Choroid plexus epithelial cell (primary cell): ENCODE results near the gene NUP58.

Source experiments
- DNase-seq: peaks from one replicate; pipeline ENCODE4 v3.0.0-alpha.2; 2010; ENCODE audit warnings: low read depth
- H3K4me3 ChIP-seq: 2 replicates; pipeline ENCODE4 v1.5.1; 2011; ENCODE audit warnings: low read depth, mild to moderate bottlenecking, control low read depth, low read length, moderate library complexity
- CTCF ChIP-seq: conservative IDR thresholded peaks from 2 replicates; pipeline ENCODE4 v1.5.1; 2011; ENCODE audit warnings: low read depth, mild to moderate bottlenecking, control low read depth, inconsistent platforms, low read length, moderate library complexity

NUP58 gene, protein sequence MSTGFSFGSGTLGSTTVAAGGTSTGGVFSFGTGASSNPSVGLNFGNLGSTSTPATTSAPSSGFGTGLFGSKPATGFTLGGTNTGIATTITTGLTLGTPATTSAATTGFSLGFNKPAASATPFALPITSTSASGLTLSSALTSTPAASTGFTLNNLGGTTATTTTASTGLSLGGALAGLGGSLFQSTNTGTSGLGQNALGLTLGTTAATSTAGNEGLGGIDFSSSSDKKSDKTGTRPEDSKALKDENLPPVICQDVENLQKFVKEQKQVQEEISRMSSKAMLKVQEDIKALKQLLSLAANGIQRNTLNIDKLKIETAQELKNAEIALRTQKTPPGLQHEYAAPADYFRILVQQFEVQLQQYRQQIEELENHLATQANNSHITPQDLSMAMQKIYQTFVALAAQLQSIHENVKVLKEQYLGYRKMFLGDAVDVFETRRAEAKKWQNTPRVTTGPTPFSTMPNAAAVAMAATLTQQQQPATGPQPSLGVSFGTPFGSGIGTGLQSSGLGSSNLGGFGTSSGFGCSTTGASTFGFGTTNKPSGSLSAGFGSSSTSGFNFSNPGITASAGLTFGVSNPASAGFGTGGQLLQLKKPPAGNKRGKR

DNA sequence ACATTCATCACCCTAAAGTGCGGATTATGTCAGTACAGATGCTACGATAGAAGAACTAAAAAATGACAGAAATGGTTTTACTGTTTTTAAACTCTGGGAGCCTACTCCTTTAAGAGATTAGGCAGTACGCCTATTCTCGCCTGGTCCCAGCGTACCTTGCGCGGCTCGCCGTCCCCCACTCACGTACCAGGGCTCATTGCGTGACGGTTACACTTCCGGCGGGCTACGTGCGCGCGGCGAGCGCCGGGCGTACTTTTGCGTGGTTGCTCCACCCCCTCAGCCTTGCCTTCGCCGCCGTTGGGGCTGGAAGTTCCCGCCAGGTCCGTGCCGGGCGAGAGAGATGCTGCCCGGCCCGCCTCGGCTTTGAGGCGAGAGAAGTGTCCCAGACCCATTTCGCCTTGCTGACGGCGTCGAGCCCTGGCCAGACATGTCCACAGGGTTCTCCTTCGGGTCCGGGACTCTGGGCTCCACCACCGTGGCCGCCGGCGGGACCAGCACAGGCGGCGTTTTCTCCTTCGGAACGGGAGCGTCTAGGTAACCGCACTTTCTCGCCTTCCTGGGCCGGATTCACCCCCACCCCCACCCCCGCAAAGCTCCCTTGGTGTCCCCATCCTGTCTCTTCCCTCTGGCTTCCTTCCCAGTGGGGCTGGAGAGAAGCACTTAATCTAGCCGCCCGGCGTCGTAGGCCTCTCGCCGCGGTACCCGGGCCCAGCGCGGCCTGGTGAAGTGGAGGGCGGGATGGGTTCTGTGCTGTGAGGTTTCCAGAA, at the start of gene NUP58:
TSS of gene NUP58 (plus strand) at position 279 of the 767 bp plus-strand sequence. CDS start at position 428, 149 bp downstream.
- no peak for TF ChIP-seq CTCF
- DNase-seq, result peak; percentile 97
- H3K4me3 ChIP-seq, result peak within 1 kb of the TSS; percentile 86

DNA sequence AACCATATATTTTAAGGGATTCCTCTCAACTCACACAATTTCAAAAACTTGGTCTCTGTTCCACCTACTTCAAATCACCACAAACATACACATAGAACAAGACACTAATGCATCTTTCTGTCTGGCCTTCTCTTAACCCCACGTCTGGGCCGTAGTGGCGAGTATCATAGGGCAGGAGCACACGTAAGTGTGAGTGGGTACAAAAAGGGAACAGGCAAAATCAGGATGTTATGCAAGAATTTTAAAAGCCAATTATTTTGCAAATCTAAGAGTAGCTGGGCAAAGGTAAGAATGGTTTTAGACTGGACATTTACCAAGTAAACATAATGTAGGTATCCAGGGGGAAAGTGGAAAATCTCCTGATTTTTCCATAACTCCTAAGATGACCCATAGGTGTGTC, 49.2 kb upstream of the NUP58 start:
- DNase-seq, result no peak
- TF ChIP-seq CTCF, result no peak
- H3K4me3 ChIP-seq, result no peak overlapping the region

- no peak overlapping the region for H3K4me3 ChIP-seq
- no peak for DNase-seq
- no peak for TF ChIP-seq CTCF
Observed at GRCh38 chr13:25252752-25253151, 48.7 kb upstream of the NUP58 start.

DNA sequence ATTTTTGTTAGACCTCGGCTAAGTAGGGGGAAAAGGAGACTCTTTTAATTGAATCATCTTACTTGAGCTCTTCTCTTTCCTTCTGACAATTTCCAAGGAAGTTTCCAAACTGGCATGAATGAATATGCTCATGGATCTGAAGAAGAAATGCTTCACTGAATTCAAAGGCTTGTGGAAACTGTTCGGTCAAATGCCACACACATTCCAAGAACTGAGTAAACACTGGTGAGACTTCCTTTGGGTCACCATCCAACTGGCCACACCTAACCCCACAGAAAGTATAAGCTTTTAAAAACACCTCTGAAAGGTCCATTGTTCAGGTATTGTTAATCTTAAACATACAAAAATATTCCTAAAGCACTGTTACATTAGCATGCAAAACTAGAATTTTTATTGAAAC, 47.7 kb upstream of the NUP58 start:
- DNase-seq, result peak; percentile 12
- no peak overlapping the region for H3K4me3 ChIP-seq
- no peak for TF ChIP-seq CTCF

- no peak for DNase-seq
- TF ChIP-seq CTCF, result no peak
- no peak overlapping the region for H3K4me3 ChIP-seq
Observed at GRCh38 chr13:25262261-25262660, 39.2 kb upstream of the NUP58 start.

- no peak for DNase-seq
- H3K4me3 ChIP-seq, result no peak overlapping the region
- no peak for TF ChIP-seq CTCF
Observed at GRCh38 chr13:25266706-25267105, 34.7 kb upstream of the NUP58 start.
